ENCODE data around the gene SH3YL1.

DNA sequence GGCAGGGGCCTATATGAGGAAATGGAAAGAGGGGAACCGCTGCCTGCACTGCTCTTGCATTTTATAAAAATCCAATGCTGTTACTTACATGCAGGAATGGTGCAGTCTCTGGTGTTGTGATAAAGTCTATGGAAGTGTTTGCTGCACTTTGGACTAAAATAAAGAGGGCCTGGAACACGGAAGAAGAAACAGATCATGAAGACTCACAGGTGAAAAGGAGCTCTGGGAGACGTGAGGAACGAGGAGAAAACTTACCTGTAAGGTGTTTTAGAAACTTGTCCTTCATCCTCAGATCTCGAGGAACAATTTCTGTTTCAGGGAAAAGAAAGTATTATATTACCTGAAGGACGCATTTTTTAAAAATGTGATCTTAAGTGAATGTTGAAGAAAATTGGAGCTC is 22.2 kb upstream of the SH3YL1 start:
- no peak for TF ChIP-seq POLR2A (IDR thresholded peaks at IDR 0.05; ENCODE audit: low read depth, low read length)
- TF ChIP-seq POLR2AphosphoS5 (IDR thresholded peaks at IDR 0.05; ENCODE audit: low read depth, low read length): no peak
- no peak for TF ChIP-seq TAF1 (IDR thresholded peaks at IDR 0.05; ENCODE audit: borderline replicate concordance, low read depth, low read length)
